Activated T-cell treated with anti-CD3 and anti-CD28 coated beads, Interleukin-2, amount 50 U/mL, for 72 hours (primary cell): Measurements from ENCODE around the gene LRP1B. TPM values are rescaled to one million over a fixed set of nuclear protein-coding genes. Genes with fewer than 3 reads are reported as not detected.

Experiments
- ATAC-seq, 2 donors: fragments of 150-1000 bp; cut with Tn5 transposase; replicated peaks in 1 of 2; 2 replicates each; pipeline ENCODE4 v1.10.0; 2021; ENCODE audit warnings: moderate library complexity in 2 of 2, mild to moderate bottlenecking in 1 of 2
- DNase-seq, 2 donors: peaks; one replicate each; pipeline ENCODE4 v3.0.0; 2021 to 2022; ENCODE audit warnings: mixed read lengths in 1 of 2
- H3K27ac Mint-ChIP-seq: one replicate; pipeline ENCODE4 v1.8.0; 2022; ENCODE audit warnings: mild to moderate bottlenecking, moderate library complexity, mixed read lengths
- H3K27me3 Mint-ChIP-seq: one replicate; pipeline ENCODE4 v1.8.0; 2022; ENCODE audit warnings: low read depth, mixed read lengths
- H3K36me3 Mint-ChIP-seq, 2 donors: one replicate each; pipeline ENCODE4 v1.8.0; 2022; ENCODE audit warnings: mixed read lengths in 2 of 2, mild to moderate bottlenecking in 1 of 2; ENCODE audit not compliant: insufficient read depth in 2 of 2
- H3K4me1 Mint-ChIP-seq: one replicate; pipeline ENCODE4 v1.8.0; 2022; ENCODE audit warnings: low read depth, mixed read lengths
- H3K4me3 Mint-ChIP-seq, 2 donors: one replicate each; pipeline ENCODE4 v1.8.0; 2022; ENCODE audit warnings: mild to moderate bottlenecking in 2 of 2, mixed read lengths in 2 of 2, moderate library complexity in 2 of 2
- H3K9me3 Mint-ChIP-seq, 2 donors: one replicate each; pipeline ENCODE4 v1.8.0; 2022; ENCODE audit warnings: mixed read lengths in 2 of 2
- total RNA-seq, 2 donors: library from RNA; stranded (reverse); gene quantifications; one replicate each; pipeline ENCODE4 v1.2.3, GENCODE V29; 2022

LRP1B gene
- total RNA-seq, 2 donors from 2014 or later: not detected

- Mint-ChIP-seq H3K4me3 (no peak overlapping the region), H3K36me3 (no peaks in the 10 kb centered on the region)
- ATAC-seq: no peak
These were observed 324.7 kb downstream of the LRP1B start for GRCh38 chr2:141806090-141806489.

GRCh38 chr2:141805302-141805701, 325.5 kb downstream of the LRP1B start:
- DNase-seq: no peak
- Mint-ChIP-seq H3K27ac (no peak overlapping the region), H3K4me3 (no peak overlapping the region), H3K27me3 (no peaks in the 10 kb centered on the region), H3K4me1 (no peaks in the 10 kb centered on the region), H3K9me3 (peaks cover 7 to 8% of the 10 kb centered on the region in 2 donors), H3K36me3 (no peaks in the 10 kb centered on the region)
- ATAC-seq: no peak

More at GRCh38 chr2:141806090-141806489, 324.7 kb downstream of the LRP1B start:
- Mint-ChIP-seq H3K27ac (no peak overlapping the region), H3K9me3 (peaks cover 7 to 8% of the 10 kb centered on the region in 2 donors), H3K4me1 (no peaks in the 10 kb centered on the region), H3K27me3 (no peaks in the 10 kb centered on the region)
- DNase-seq: no peak

GRCh38 chr2:141796449-141796848, 334.4 kb downstream of the LRP1B start:
- no peak overlapping the region for H3K4me3 Mint-ChIP-seq
- ATAC-seq: no peak

GRCh38 chr2:141791521-141791920, 339.3 kb downstream of the LRP1B start:
- no peak for ATAC-seq
- no peaks in the 10 kb centered on the region for H3K36me3 Mint-ChIP-seq
- peaks cover 0 to 1% of the 10 kb centered on the region in 2 donors for H3K9me3 Mint-ChIP-seq
- DNase-seq: no peak
- no peak overlapping the region for H3K4me3 Mint-ChIP-seq
- H3K4me1 Mint-ChIP-seq: no peaks in the 10 kb centered on the region
- H3K27me3 Mint-ChIP-seq: no peaks in the 10 kb centered on the region
- no peak overlapping the region for H3K27ac Mint-ChIP-seq

More at GRCh38 chr2:141796449-141796848, 334.4 kb downstream of the LRP1B start:
- no peak overlapping the region for H3K27ac Mint-ChIP-seq
- no peaks in the 10 kb centered on the region for H3K27me3 Mint-ChIP-seq
- no peaks in the 10 kb centered on the region for H3K4me1 Mint-ChIP-seq
- H3K36me3 Mint-ChIP-seq: no peaks in the 10 kb centered on the region
- DNase-seq: no peak
- H3K9me3 Mint-ChIP-seq: peaks cover 0 to 3% of the 10 kb centered on the region in 2 donors

GRCh38 chr2:141782574-141782973, 348.2 kb downstream of the LRP1B start:
- DNase-seq (no peak), ATAC-seq (no peak)
- peaks cover 2 to 4% of the 10 kb centered on the region in 2 donors for H3K9me3 Mint-ChIP-seq
- H3K4me3 Mint-ChIP-seq: no peak overlapping the region
- no peaks in the 10 kb centered on the region for H3K4me1 Mint-ChIP-seq
- no peak overlapping the region for H3K27ac Mint-ChIP-seq
- H3K36me3 Mint-ChIP-seq: no peaks in the 10 kb centered on the region
- H3K27me3 Mint-ChIP-seq: no peaks in the 10 kb centered on the region

GRCh38 chr2:141778315-141778835, 352.4 kb downstream of the LRP1B start:
- Mint-ChIP-seq H3K9me3 (peaks cover 2% of the 10 kb centered on the region in 2 donors), H3K4me1 (no peaks in the 10 kb centered on the region), H3K4me3 (no peak overlapping the region), H3K27ac (no peak overlapping the region), H3K27me3 (no peaks in the 10 kb centered on the region), H3K36me3 (no peaks in the 10 kb centered on the region)
- no peak for DNase-seq
- ATAC-seq: no peak

GRCh38 chr2:141770530-141770929, 360.3 kb downstream of the LRP1B start:
- no peak overlapping the region for H3K4me3 Mint-ChIP-seq
- H3K4me1 Mint-ChIP-seq: no peaks in the 10 kb centered on the region
- no peak for ATAC-seq
- DNase-seq: no peak
- no peak overlapping the region for H3K27ac Mint-ChIP-seq
- H3K36me3 Mint-ChIP-seq: no peaks in the 10 kb centered on the region
- H3K9me3 Mint-ChIP-seq: peaks cover 2 to 4% of the 10 kb centered on the region in 2 donors
- no peaks in the 10 kb centered on the region for H3K27me3 Mint-ChIP-seq

GRCh38 chr2:141767691-141768090, 363.1 kb downstream of the LRP1B start:
- Mint-ChIP-seq H3K27ac (no peak overlapping the region), H3K9me3 (peaks cover 2 to 6% of the 10 kb centered on the region in 2 donors), H3K27me3 (no peaks in the 10 kb centered on the region), H3K4me3 (no peak overlapping the region), H3K36me3 (no peaks in the 10 kb centered on the region), H3K4me1 (no peaks in the 10 kb centered on the region)
- ATAC-seq: no peak
- DNase-seq: no peak

GRCh38 chr2:141767051-141767450, 363.8 kb downstream of the LRP1B start:
- ATAC-seq (no peak), DNase-seq (no peak)
- Mint-ChIP-seq H3K9me3 (peaks cover 2 to 7% of the 10 kb centered on the region in 2 donors), H3K4me3 (no peak overlapping the region), H3K27me3 (no peaks in the 10 kb centered on the region), H3K36me3 (no peaks in the 10 kb centered on the region), H3K4me1 (no peaks in the 10 kb centered on the region), H3K27ac (no peak overlapping the region)

- ATAC-seq (no peak), DNase-seq (no peak)
- Mint-ChIP-seq H3K36me3 (no peaks in the 10 kb centered on the region), H3K4me3 (no peak overlapping the region), H3K9me3 (peaks cover 2 to 6% of the 10 kb centered on the region in 2 donors), H3K27me3 (no peaks in the 10 kb centered on the region), H3K27ac (no peak overlapping the region), H3K4me1 (no peaks in the 10 kb centered on the region)
These were observed 364.6 kb downstream of the LRP1B start for GRCh38 chr2:141766225-141766624.

- no peak for DNase-seq
- Mint-ChIP-seq H3K4me1 (no peaks in the 10 kb centered on the region), H3K36me3 (no peaks in the 10 kb centered on the region), H3K27ac (no peak overlapping the region), H3K4me3 (no peak overlapping the region), H3K27me3 (no peaks in the 10 kb centered on the region), H3K9me3 (peaks cover 2 to 4% of the 10 kb centered on the region in 2 donors)
- ATAC-seq: no peak
These were observed 382.2 kb downstream of the LRP1B start for GRCh38 chr2:141748616-141749015.

- ATAC-seq (no peak), DNase-seq (no peak)
- no peaks in the 10 kb centered on the region for H3K36me3 Mint-ChIP-seq
- H3K4me3 Mint-ChIP-seq: no peak overlapping the region
- H3K27me3 Mint-ChIP-seq: no peaks in the 10 kb centered on the region
- H3K9me3 Mint-ChIP-seq: no peaks in the 10 kb centered on the region
- no peak overlapping the region for H3K27ac Mint-ChIP-seq
- no peaks in the 10 kb centered on the region for H3K4me1 Mint-ChIP-seq
These were observed 389.2 kb downstream of the LRP1B start for GRCh38 chr2:141741652-141742051.

- H3K27ac Mint-ChIP-seq: no peak overlapping the region
- no peaks in the 10 kb centered on the region for H3K4me1 Mint-ChIP-seq
- no peaks in the 10 kb centered on the region for H3K27me3 Mint-ChIP-seq
- peaks cover 7 to 8% of the 10 kb centered on the region in 2 donors for H3K9me3 Mint-ChIP-seq
- H3K36me3 Mint-ChIP-seq: no peaks in the 10 kb centered on the region
- ATAC-seq: no peak
- DNase-seq: no peak
- H3K4me3 Mint-ChIP-seq: no peak overlapping the region
These were observed 393.1 kb downstream of the LRP1B start for GRCh38 chr2:141737492-141738255.

- DNase-seq: no peak
- no peak for ATAC-seq
- no peaks in the 10 kb centered on the region for H3K36me3 Mint-ChIP-seq
- no peaks in the 10 kb centered on the region for H3K27me3 Mint-ChIP-seq
- no peak overlapping the region for H3K4me3 Mint-ChIP-seq
- H3K4me1 Mint-ChIP-seq: no peaks in the 10 kb centered on the region
- peaks cover 12 to 13% of the 10 kb centered on the region in 2 donors for H3K9me3 Mint-ChIP-seq
- H3K27ac Mint-ChIP-seq: no peak overlapping the region
These were observed 394.4 kb downstream of the LRP1B start for GRCh38 chr2:141736466-141736865.
